Measurements from ENCODE around the gene SRRM3.
"Not testable (repeated sequence)": the region's sequence is repeated elsewhere in the genome, so short reads cannot be mapped to it uniquely, and the experiment has no call there.

Gene SRRM3

GRCh38 chr7:76327610-76328009, 125.9 kb downstream of the SRRM3 start:
- peaks cover 59% of the 10 kb centered on the region for H3K4me1 ChIP-seq (ENCODE audit: control insufficient read depth, insufficient read depth, low read length)
- no peak for DNase-seq (ENCODE audit: low read depth)
- no peaks in the 10 kb centered on the region for H3K9me3 ChIP-seq (ENCODE audit: control insufficient read depth, low read length)
- H3K9ac ChIP-seq (ENCODE audit: low read length) = no peak overlapping the region
- H3K27me3 ChIP-seq (replicated peaks; ENCODE audit: control insufficient read depth, insufficient read depth, low read length) = no peaks in the 10 kb centered on the region
- H3K4me3 ChIP-seq (ENCODE audit: low read length) = no peak overlapping the region
- H3K36me3 ChIP-seq (ENCODE audit: control insufficient read depth, insufficient read depth, low read length, severe bottlenecking) = peaks cover 78% of the 10 kb centered on the region

GRCh38 chr7:76328389-76328788, 126.7 kb downstream of the SRRM3 start:
- H3K4me3 ChIP-seq (ENCODE audit: low read length) = no peak overlapping the region
- DNase-seq (ENCODE audit: low read depth) = no peak
- peaks cover 77% of the 10 kb centered on the region for H3K36me3 ChIP-seq (ENCODE audit: control insufficient read depth, insufficient read depth, low read length, severe bottlenecking)
- no peaks in the 10 kb centered on the region for H3K27me3 ChIP-seq (replicated peaks; ENCODE audit: control insufficient read depth, insufficient read depth, low read length)
- no peak overlapping the region for H3K9ac ChIP-seq (ENCODE audit: low read length)
- peaks cover 59% of the 10 kb centered on the region for H3K4me1 ChIP-seq (ENCODE audit: control insufficient read depth, insufficient read depth, low read length)
- no peaks in the 10 kb centered on the region for H3K9me3 ChIP-seq (ENCODE audit: control insufficient read depth, low read length)

- DNase-seq (ENCODE audit: low read depth) = no peak
- peaks cover 61% of the 10 kb centered on the region for H3K4me1 ChIP-seq (ENCODE audit: control insufficient read depth, insufficient read depth, low read length)
- no peak overlapping the region for H3K4me3 ChIP-seq (ENCODE audit: low read length)
- no peaks in the 10 kb centered on the region for H3K9me3 ChIP-seq (ENCODE audit: control insufficient read depth, low read length)
- H3K9ac ChIP-seq (ENCODE audit: low read length) = no peak overlapping the region
- peaks cover 75% of the 10 kb centered on the region for H3K36me3 ChIP-seq (ENCODE audit: control insufficient read depth, insufficient read depth, low read length, severe bottlenecking)
- no peaks in the 10 kb centered on the region for H3K27me3 ChIP-seq (replicated peaks; ENCODE audit: control insufficient read depth, insufficient read depth, low read length)
These were observed 127.8 kb downstream of the SRRM3 start for GRCh38 chr7:76329479-76329878.

DNA sequence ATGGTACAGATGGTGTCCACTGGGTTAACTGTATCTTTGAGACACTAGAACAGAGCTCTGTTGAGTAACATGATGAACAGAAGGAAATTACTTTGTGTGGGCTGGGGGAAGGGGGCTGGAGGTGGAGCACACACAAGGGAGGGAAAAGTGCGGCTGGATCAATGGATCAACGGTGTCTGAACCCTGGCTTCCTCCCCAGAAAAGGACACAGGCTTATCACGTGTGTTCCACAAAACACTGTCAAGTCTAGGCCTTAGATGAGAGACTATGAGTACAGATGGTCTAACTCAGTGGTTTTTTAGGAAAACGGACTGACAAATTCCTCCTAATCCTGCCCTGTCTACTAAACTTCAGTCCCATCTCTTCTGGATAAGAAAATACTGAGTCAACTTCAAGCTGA, 128.6 kb downstream of the SRRM3 start:
- Histone ChIP-seq H3K9ac (ENCODE audit: low read length) (no peak overlapping the region), H3K36me3 (ENCODE audit: control insufficient read depth, insufficient read depth, low read length, severe bottlenecking) (peaks cover 69% of the 10 kb centered on the region), H3K4me3 (ENCODE audit: low read length) (no peak overlapping the region), H3K9me3 (ENCODE audit: control insufficient read depth, low read length) (no peaks in the 10 kb centered on the region), H3K27me3 (replicated peaks; ENCODE audit: control insufficient read depth, insufficient read depth, low read length) (no peaks in the 10 kb centered on the region), H3K4me1 (ENCODE audit: control insufficient read depth, insufficient read depth, low read length) (peaks cover 62% of the 10 kb centered on the region)
- DNase-seq (ENCODE audit: low read depth) = no peak

DNA sequence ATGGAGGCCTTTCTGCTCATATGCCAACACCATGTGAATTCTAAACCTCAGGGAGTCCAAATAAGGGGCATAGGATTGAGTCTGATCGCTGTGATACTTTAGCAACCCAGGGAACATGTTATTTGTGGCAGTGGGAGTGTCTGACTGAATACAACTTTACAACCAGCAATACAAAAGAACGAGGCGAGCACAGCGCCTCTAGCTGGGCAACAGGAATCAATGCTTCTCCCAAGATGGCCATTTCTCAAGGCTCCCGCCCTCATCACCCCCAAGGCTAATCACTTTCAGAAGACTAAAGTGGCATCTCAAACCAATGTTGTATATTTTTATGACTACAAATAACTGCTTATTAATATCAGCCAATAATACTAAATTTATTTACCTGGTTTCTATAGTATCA, 129.0 kb downstream of the SRRM3 start:
- no peak overlapping the region for H3K9ac ChIP-seq (ENCODE audit: low read length)
- no peak for DNase-seq (ENCODE audit: low read depth)
- peaks cover 66% of the 10 kb centered on the region for H3K36me3 ChIP-seq (ENCODE audit: control insufficient read depth, insufficient read depth, low read length, severe bottlenecking)
- H3K27me3 ChIP-seq (replicated peaks; ENCODE audit: control insufficient read depth, insufficient read depth, low read length) = no peaks in the 10 kb centered on the region
- no peaks in the 10 kb centered on the region for H3K9me3 ChIP-seq (ENCODE audit: control insufficient read depth, low read length)
- no peak overlapping the region for H3K4me3 ChIP-seq (ENCODE audit: low read length)
- peaks cover 62% of the 10 kb centered on the region for H3K4me1 ChIP-seq (ENCODE audit: control insufficient read depth, insufficient read depth, low read length)

GRCh38 chr7:76332078-76332477, 130.4 kb downstream of the SRRM3 start:
- H3K36me3 ChIP-seq (ENCODE audit: control insufficient read depth, insufficient read depth, low read length, severe bottlenecking) = peaks cover 62% of the 10 kb centered on the region
- no peaks in the 10 kb centered on the region for H3K27me3 ChIP-seq (replicated peaks; ENCODE audit: control insufficient read depth, insufficient read depth, low read length)
- no peaks in the 10 kb centered on the region for H3K9me3 ChIP-seq (ENCODE audit: control insufficient read depth, low read length)
- DNase-seq (ENCODE audit: low read depth) = no peak
- peaks cover 65% of the 10 kb centered on the region for H3K4me1 ChIP-seq (ENCODE audit: control insufficient read depth, insufficient read depth, low read length)
- H3K4me3 ChIP-seq (ENCODE audit: low read length) = no peak overlapping the region
- peak overlapping the region; percentile 1 for H3K9ac ChIP-seq (ENCODE audit: low read length)

- DNase-seq (ENCODE audit: low read depth) = no peak
- Histone ChIP-seq H3K27me3 (replicated peaks; ENCODE audit: control insufficient read depth, insufficient read depth, low read length) (no peaks in the 10 kb centered on the region), H3K9ac (ENCODE audit: low read length) (peak overlapping the region; percentile 42), H3K4me1 (ENCODE audit: control insufficient read depth, insufficient read depth, low read length) (peaks cover 69% of the 10 kb centered on the region), H3K9me3 (ENCODE audit: control insufficient read depth, low read length) (no peaks in the 10 kb centered on the region), H3K36me3 (ENCODE audit: control insufficient read depth, insufficient read depth, low read length, severe bottlenecking) (peaks cover 54% of the 10 kb centered on the region), H3K4me3 (ENCODE audit: low read length) (no peak overlapping the region)
These were observed 131.9 kb downstream of the SRRM3 start for GRCh38 chr7:76333511-76334101.

- no peak overlapping the region for H3K4me3 ChIP-seq (ENCODE audit: low read length)
- H3K36me3 ChIP-seq (ENCODE audit: control insufficient read depth, insufficient read depth, low read length, severe bottlenecking) = peaks cover 51% of the 10 kb centered on the region
- H3K9ac ChIP-seq (ENCODE audit: low read length) = peak overlapping the region; percentile 42
- no peaks in the 10 kb centered on the region for H3K27me3 ChIP-seq (replicated peaks; ENCODE audit: control insufficient read depth, insufficient read depth, low read length)
- no peaks in the 10 kb centered on the region for H3K9me3 ChIP-seq (ENCODE audit: control insufficient read depth, low read length)
- peaks cover 76% of the 10 kb centered on the region for H3K4me1 ChIP-seq (ENCODE audit: control insufficient read depth, insufficient read depth, low read length)
- no peak for DNase-seq (ENCODE audit: low read depth)
These were observed 132.7 kb downstream of the SRRM3 start for GRCh38 chr7:76334320-76334967.

DNA sequence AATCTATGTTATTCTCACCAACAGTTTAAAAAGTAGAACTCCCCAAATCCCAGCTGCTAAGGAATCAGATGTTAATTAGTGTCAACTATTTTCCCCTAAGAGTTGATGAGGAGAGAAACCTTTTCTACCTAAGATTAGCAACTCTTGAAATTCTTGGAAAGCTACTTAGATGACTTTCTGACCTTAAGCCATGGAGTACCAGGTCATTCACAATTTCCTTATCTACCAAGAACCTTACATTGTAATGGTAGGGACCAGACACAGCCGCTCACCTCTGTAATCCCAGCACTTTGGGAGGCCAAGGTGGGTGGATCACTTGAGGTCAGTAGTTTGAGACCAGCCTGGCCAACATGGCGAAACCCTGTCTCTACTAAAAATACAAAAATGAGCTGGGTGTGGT, 133.7 kb downstream of the SRRM3 start:
- Histone ChIP-seq H3K4me1 (ENCODE audit: control insufficient read depth, insufficient read depth, low read length) (peaks cover 78% of the 10 kb centered on the region), H3K36me3 (ENCODE audit: control insufficient read depth, insufficient read depth, low read length, severe bottlenecking) (peaks cover 48% of the 10 kb centered on the region)
- not testable (repeated sequence) for H3K9ac ChIP-seq (ENCODE audit: low read length); H3K4me3 ChIP-seq (ENCODE audit: low read length); H3K9me3 ChIP-seq (ENCODE audit: control insufficient read depth, low read length); DNase-seq (ENCODE audit: low read depth); H3K27me3 ChIP-seq (replicated peaks; ENCODE audit: control insufficient read depth, insufficient read depth, low read length)

DNA sequence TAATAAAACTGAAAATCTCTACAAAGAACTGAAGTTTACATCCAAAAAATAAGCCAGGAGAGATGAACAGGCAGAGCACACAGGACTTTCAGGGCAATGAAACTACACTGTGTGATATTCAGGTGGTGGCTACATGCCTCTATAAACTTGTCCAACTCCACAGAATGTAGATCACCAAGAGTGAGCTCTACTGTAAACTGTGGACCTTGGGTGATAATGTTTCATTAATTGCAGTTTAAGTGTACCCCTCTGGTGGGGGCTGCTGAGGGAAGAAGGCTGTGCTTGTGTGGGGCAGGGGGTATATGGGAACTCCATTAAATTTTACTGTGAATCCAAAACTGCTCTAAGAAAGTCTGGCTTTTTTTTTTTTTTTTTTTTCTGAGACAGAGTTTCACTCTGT, 134.4 kb downstream of the SRRM3 start:
- peaks cover 80% of the 10 kb centered on the region for H3K4me1 ChIP-seq (ENCODE audit: control insufficient read depth, insufficient read depth, low read length)
- H3K4me3 ChIP-seq (ENCODE audit: low read length) = no peak overlapping the region
- DNase-seq (ENCODE audit: low read depth) = no peak
- no peaks in the 10 kb centered on the region for H3K27me3 ChIP-seq (replicated peaks; ENCODE audit: control insufficient read depth, insufficient read depth, low read length)
- H3K36me3 ChIP-seq (ENCODE audit: control insufficient read depth, insufficient read depth, low read length, severe bottlenecking) = peaks cover 41% of the 10 kb centered on the region
- peak overlapping the region; percentile 33 for H3K9ac ChIP-seq (ENCODE audit: low read length)
- H3K9me3 ChIP-seq (ENCODE audit: control insufficient read depth, low read length) = no peaks in the 10 kb centered on the region
